H9 (cell line): ENCODE results near the gene SH3BP5L. TPM values are rescaled to one million over a fixed set of nuclear protein-coding genes. Genes with fewer than 3 reads are reported as not detected.

Source experiments
- DNase-seq: peaks from one replicate; pipeline ENCODE4 v3.0.0-alpha.2; 2017
- H2AFZ ChIP-seq: one replicate; pipeline ENCODE4 v1.6.1; 2013; ENCODE audit warnings: mild to moderate bottlenecking, low read length, control low read depth, moderate library complexity
- H2AK5ac ChIP-seq: 2 replicates; pipeline ENCODE4 v1.6.1; 2013; ENCODE audit warnings: low read length, control low read depth, mixed read lengths; ENCODE audit not compliant: insufficient read length
- H2BK120ac ChIP-seq: one replicate; pipeline ENCODE4 v1.6.1; 2013; ENCODE audit warnings: low read depth, mild to moderate bottlenecking, low read length, control low read depth, inconsistent platforms; ENCODE audit not compliant: poor library complexity, severe bottlenecking
- H2BK12ac ChIP-seq: 2 replicates; pipeline ENCODE4 v1.6.1; 2013; ENCODE audit warnings: low read length, control low read depth, mixed read lengths, low read depth; ENCODE audit not compliant: insufficient read length
- H2BK15ac ChIP-seq: 2 replicates; pipeline ENCODE4 v1.6.1; 2013; ENCODE audit warnings: low read depth, low read length, control low read depth
- H2BK20ac ChIP-seq: one replicate; pipeline ENCODE4 v1.6.1; 2013; ENCODE audit warnings: low read depth, mild to moderate bottlenecking, low read length, control low read depth, inconsistent platforms; ENCODE audit not compliant: poor library complexity, severe bottlenecking
- H2BK5ac ChIP-seq: 2 replicates; pipeline ENCODE4 v1.6.1; 2013; ENCODE audit warnings: low read length, control low read depth, mixed read lengths; ENCODE audit not compliant: insufficient read length
- H3K14ac ChIP-seq: 2 replicates; pipeline ENCODE4 v1.6.1; 2013; ENCODE audit warnings: low read length, control low read depth; ENCODE audit not compliant: insufficient read depth
- H3K18ac ChIP-seq: 2 replicates; pipeline ENCODE4 v1.6.1; 2013; ENCODE audit warnings: low read depth, mild to moderate bottlenecking, mixed read lengths, low read length, control low read depth; ENCODE audit not compliant: insufficient read length
- H3K23ac ChIP-seq: 2 replicates; pipeline ENCODE4 v1.6.1; 2013; ENCODE audit warnings: low read length, control low read depth, mixed read lengths, low read depth; ENCODE audit not compliant: insufficient read length
- H3K23me2 ChIP-seq: 2 replicates; pipeline ENCODE4 v1.6.1; 2013; ENCODE audit warnings: low read depth, mild to moderate bottlenecking, mixed read lengths, low read length, control low read depth; ENCODE audit not compliant: insufficient read length, poor library complexity, severe bottlenecking
- H3K27ac ChIP-seq: 2 replicates; pipeline ENCODE4 v1.5.1; 2013; ENCODE audit warnings: low read length, control low read depth, mixed read lengths, low read depth; ENCODE audit not compliant: insufficient read length
- H3K27me3 ChIP-seq: 2 replicates; pipeline ENCODE4 v1.6.1; 2013; ENCODE audit warnings: low read length, control low read depth, inconsistent platforms; ENCODE audit not compliant: insufficient read depth
- H3K4ac ChIP-seq: 2 replicates; pipeline ENCODE4 v1.6.1; 2013; ENCODE audit warnings: low read depth, mild to moderate bottlenecking, control low read depth, inconsistent platforms, low read length, moderate library complexity
- H3K4me1 ChIP-seq: 2 replicates; pipeline ENCODE4 v1.6.1; 2013; ENCODE audit warnings: low read length, control low read depth, inconsistent platforms; ENCODE audit not compliant: insufficient read depth
- H3K4me2 ChIP-seq: 2 replicates; pipeline ENCODE4 v1.6.1; 2013; ENCODE audit warnings: low read length, control low read depth, mixed read lengths; ENCODE audit not compliant: insufficient read length, insufficient read depth
- H3K56ac ChIP-seq: 2 replicates; pipeline ENCODE4 v1.6.1; 2013; ENCODE audit warnings: low read depth, mild to moderate bottlenecking, mixed read lengths, low read length, control low read depth; ENCODE audit not compliant: insufficient read length
- H3K79me1 ChIP-seq: 2 replicates; pipeline ENCODE4 v1.6.1; 2013; ENCODE audit warnings: low read depth, mild to moderate bottlenecking, moderate library complexity, low read length, control low read depth, inconsistent platforms; ENCODE audit not compliant: insufficient read depth, poor library complexity, severe bottlenecking
- H3K79me2 ChIP-seq: 2 replicates; pipeline ENCODE4 v1.6.1; 2013; ENCODE audit warnings: low read length, control low read depth, inconsistent platforms; ENCODE audit not compliant: insufficient read depth
- H3K9ac ChIP-seq: 2 replicates; pipeline ENCODE4 v1.6.1; 2013; ENCODE audit warnings: low read length, control low read depth, mixed read lengths; ENCODE audit not compliant: insufficient read length; ENCODE audit errors: extremely low read depth
- H3K9me3 ChIP-seq: one replicate; pipeline ENCODE4 v1.6.1; 2013; ENCODE audit warnings: low read depth, low read length, inconsistent platforms; ENCODE audit not compliant: control insufficient read depth
- H3T11ph ChIP-seq: one replicate; pipeline ENCODE4 v1.6.1; 2013; ENCODE audit warnings: mild to moderate bottlenecking, low read length, control low read depth, inconsistent platforms
- H4K20me1 ChIP-seq: one replicate; pipeline ENCODE4 v1.6.1; 2013; ENCODE audit not compliant: control insufficient read depth, insufficient read length, insufficient read depth
- H4K5ac ChIP-seq: 2 replicates; pipeline ENCODE4 v1.6.1; 2013; ENCODE audit warnings: low read depth, mild to moderate bottlenecking, mixed read lengths, low read length, control low read depth; ENCODE audit not compliant: insufficient read length
- H4K8ac ChIP-seq: replicated peaks from 2 replicates; pipeline ENCODE4 v1.6.1; 2013; ENCODE audit warnings: low read length, control low read depth, mixed read lengths, low read depth; ENCODE audit not compliant: insufficient read length
- H4K91ac ChIP-seq: 2 replicates; pipeline ENCODE4 v1.6.1; 2013; ENCODE audit warnings: low read depth, mild to moderate bottlenecking, moderate library complexity, mixed read lengths, low read length, control low read depth; ENCODE audit not compliant: insufficient read length
- H3K27ac Mint-ChIP-seq, 3 experiments: 2 replicates in 2 of 3; 3 replicates in 1 of 3; pipeline ENCODE4 v1.8.0; 2020 to 2021; ENCODE audit warnings: mixed read lengths in 3 of 3, mild to moderate bottlenecking in 1 of 3, moderate library complexity in 1 of 3
- H3K27me3 Mint-ChIP-seq: 2 replicates; pipeline ENCODE4 v1.8.0; 2021; ENCODE audit warnings: low read depth, mild to moderate bottlenecking, moderate library complexity, mixed read lengths
- H3K36me3 Mint-ChIP-seq, 3 experiments: 2 replicates in 2 of 3; 3 replicates in 1 of 3; pipeline ENCODE4 v1.8.0; 2020 to 2021; ENCODE audit warnings: low read depth in 3 of 3, mixed read lengths in 3 of 3; ENCODE audit not compliant: insufficient read depth in 1 of 3
- H3K4me1 Mint-ChIP-seq, 2 experiments: 2 replicates each; pipeline ENCODE4 v1.8.0; 2020; ENCODE audit warnings: mixed read lengths in 2 of 2
- H3K4me3 Mint-ChIP-seq, 2 experiments: 2 replicates in 1 of 2; 3 replicates in 1 of 2; pipeline ENCODE4 v1.8.0; 2020 to 2021; ENCODE audit warnings: mild to moderate bottlenecking in 2 of 2, mixed read lengths in 2 of 2, moderate library complexity in 1 of 2
- H3K9me3 Mint-ChIP-seq, 2 experiments: 2 replicates in 1 of 2; 3 replicates in 1 of 2; pipeline ENCODE4 v1.8.0; 2020; ENCODE audit warnings: mild to moderate bottlenecking in 2 of 2, mixed read lengths in 2 of 2, moderate library complexity in 1 of 2
- CTCF ChIP-seq: fragments of 200-600 bp; sonication (generic); conservative IDR thresholded peaks from 3 replicates; pipeline ENCODE4 v1.8.0; 2021; ENCODE audit warnings: antibody characterized with exemption, mild to moderate bottlenecking
- WGBS: extraction: QIAGEN DNeasy Blood & Tissue Kit; methylation state at CpG from one replicate; pipeline ENCODE4 v1.1.7; 2013; ENCODE audit warnings: missing lambda C conversion rate, low lambda C conversion rate, mixed read lengths; ENCODE audit not compliant: insufficient read length; ENCODE audit errors: extremely low coverage; 5-methylcytosine and 5-hydroxymethylcytosine counted together
- total RNA-seq: library from RNA; stranded (reverse); gene quantifications from 2 replicates; pipeline ENCODE4 v1.2.1, GENCODE V29; 2021

Gene SH3BP5L
- total RNA-seq, 1 experiment from 2014 or later, result 27.6 TPM

GRCh38 chr1:248861616-248862015, 35.9 kb upstream of the SH3BP5L start:
- no peaks in the 10 kb centered on the region for H3K79me1 ChIP-seq
- H3K36me3 Mint-ChIP-seq, result peaks cover 0 to 4% (median 3%) of the 10 kb centered on the region in 3 experiments; a peak in 3 of 7 replicates

More at GRCh38 chr1:248861616-248862015, 35.9 kb upstream of the SH3BP5L start:
- peaks cover 24% of the 10 kb centered on the region for H3K23me2 ChIP-seq
- no peak overlapping the region for H3T11ph ChIP-seq
- H3K4me1 ChIP-seq, result no peaks in the 10 kb centered on the region
- H3K56ac ChIP-seq, result no peak overlapping the region
- H4K5ac ChIP-seq, result no peak overlapping the region
- H2AFZ ChIP-seq, result no peak overlapping the region
- no peak for TF ChIP-seq CTCF
- H3K4me2 ChIP-seq, result no peak overlapping the region
- DNase-seq, result no peak
- Mint-ChIP-seq H3K9me3 (peaks cover 0 to 2% of the 10 kb centered on the region in 2 experiments; a peak in 2 of 5 replicates), H3K27ac (no peak overlapping the region), H3K4me1 (peaks cover 22 to 26% of the 10 kb centered on the region in 2 experiments), H3K4me3 (no peak overlapping the region), H3K27me3 (peaks cover 53% of the 10 kb centered on the region)
- no CpG with 5 or more reads among the region's 2 CpGs for WGBS
- no peaks in the 10 kb centered on the region for H4K20me1 ChIP-seq
- H2BK12ac ChIP-seq, result no peak overlapping the region
- H3K14ac ChIP-seq, result no peak overlapping the region
- H4K91ac ChIP-seq, result no peak overlapping the region
- no peaks in the 10 kb centered on the region; the same call in 1 of the 2 replicates for H3K27me3 ChIP-seq
- H3K9ac ChIP-seq, result no peak overlapping the region
- H3K79me2 ChIP-seq, result no peaks in the 10 kb centered on the region
- H3K9me3 ChIP-seq, result no peaks in the 10 kb centered on the region
- H4K8ac ChIP-seq, result no peak overlapping the region
- no peak overlapping the region for H3K23ac ChIP-seq
- no peak overlapping the region for H3K18ac ChIP-seq
- H3K27ac ChIP-seq, result no peak overlapping the region
- H3K4ac ChIP-seq, result no peak overlapping the region
- no peak overlapping the region for H2BK120ac ChIP-seq
- H2BK5ac ChIP-seq, result no peak overlapping the region
- no peak overlapping the region for H2AK5ac ChIP-seq
- H2BK20ac ChIP-seq, result no peak overlapping the region
- H2BK15ac ChIP-seq, result no peak overlapping the region
